Ovary (tissue), 3 donors: ENCODE results near the gene EIF2S2.

Experiments used
- POLR2A ChIP-seq: fragments of 450-650 bp; IDR thresholded peaks from one replicate; pipeline ENCODE4 v1.6.1; 2017; ENCODE audit warnings: antibody characterized with exemption, mild to moderate bottlenecking, moderate library complexity
- TF ChIP-seq, protein P1 (sequence below), 3 donors: fragments of 450-650 bp in 2 of 3; fragments of 200-600 bp in 1 of 3; IDR thresholded peaks; one replicate each; pipeline versions ENCODE4 v1.5.1 to v1.8.0; 2016 to 2022; ENCODE audit warnings: antibody characterized with exemption in 3 of 3, mild to moderate bottlenecking in 1 of 3
- donor health status: DM: no; HTN: no; CAD: no.

DNA sequence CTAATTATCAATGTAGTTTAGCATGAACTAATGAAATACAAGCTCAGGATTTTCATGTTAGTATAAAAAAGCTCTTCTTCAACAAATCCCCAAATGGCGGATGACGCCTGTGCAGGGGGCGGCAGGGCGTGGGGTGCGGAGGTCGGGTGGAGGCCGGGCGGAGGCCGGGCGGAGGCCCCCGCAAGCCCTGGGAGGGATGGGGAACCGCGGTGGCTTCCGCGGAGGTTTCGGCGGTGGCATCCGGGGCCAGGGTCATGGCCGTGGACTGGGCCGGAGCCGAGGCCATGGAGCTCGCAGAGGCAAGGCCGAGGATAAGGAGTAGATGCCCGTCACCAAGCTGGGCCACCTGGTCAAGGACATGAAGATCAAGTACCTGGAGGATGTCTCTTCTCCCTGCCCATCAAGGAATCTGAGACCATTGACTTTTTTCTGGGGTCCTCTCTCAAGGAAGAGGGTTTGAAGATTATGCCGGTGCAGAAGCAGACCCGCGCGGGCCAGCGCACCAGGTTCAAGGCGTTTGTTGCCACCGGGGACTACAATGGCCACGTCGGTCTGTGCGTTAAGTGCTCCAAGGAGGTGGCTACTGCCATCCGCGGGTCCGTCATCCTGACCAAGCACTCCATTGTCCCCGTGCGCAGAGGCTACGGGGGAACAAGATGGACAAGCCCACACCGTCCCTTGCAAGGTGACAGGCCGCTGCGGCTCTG lies 10.4 kb upstream of the EIF2S2 start:
- TF ChIP-seq, protein P1, sequence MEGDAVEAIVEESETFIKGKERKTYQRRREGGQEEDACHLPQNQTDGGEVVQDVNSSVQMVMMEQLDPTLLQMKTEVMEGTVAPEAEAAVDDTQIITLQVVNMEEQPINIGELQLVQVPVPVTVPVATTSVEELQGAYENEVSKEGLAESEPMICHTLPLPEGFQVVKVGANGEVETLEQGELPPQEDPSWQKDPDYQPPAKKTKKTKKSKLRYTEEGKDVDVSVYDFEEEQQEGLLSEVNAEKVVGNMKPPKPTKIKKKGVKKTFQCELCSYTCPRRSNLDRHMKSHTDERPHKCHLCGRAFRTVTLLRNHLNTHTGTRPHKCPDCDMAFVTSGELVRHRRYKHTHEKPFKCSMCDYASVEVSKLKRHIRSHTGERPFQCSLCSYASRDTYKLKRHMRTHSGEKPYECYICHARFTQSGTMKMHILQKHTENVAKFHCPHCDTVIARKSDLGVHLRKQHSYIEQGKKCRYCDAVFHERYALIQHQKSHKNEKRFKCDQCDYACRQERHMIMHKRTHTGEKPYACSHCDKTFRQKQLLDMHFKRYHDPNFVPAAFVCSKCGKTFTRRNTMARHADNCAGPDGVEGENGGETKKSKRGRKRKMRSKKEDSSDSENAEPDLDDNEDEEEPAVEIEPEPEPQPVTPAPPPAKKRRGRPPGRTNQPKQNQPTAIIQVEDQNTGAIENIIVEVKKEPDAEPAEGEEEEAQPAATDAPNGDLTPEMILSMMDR (IDR thresholded peaks at IDR 0.05): no peak
- no peak for TF ChIP-seq POLR2A
